ENCODE data around the gene TPBGL. TPM values are rescaled to one million over a fixed set of nuclear protein-coding genes. Genes with fewer than 3 reads are reported as not detected.

TPBGL gene
- total RNA-seq, 1 experiment from 2014 or later: 0.41 TPM

- Histone ChIP-seq H3K27ac (ENCODE audit: low read depth, low read length, poor library complexity, severe bottlenecking) (no peak overlapping the region), H3K36me3 (ENCODE audit: insufficient read depth, low read length, poor library complexity, severe bottlenecking) (no peaks in the 10 kb centered on the region), H3K27me3 (replicated peaks; ENCODE audit: insufficient read depth, low read depth, low read length, poor library complexity) (no peaks in the 10 kb centered on the region), H3K9me3 (ENCODE audit: low read depth, low read length, poor library complexity, severe bottlenecking) (no peaks in the 10 kb centered on the region), H3K4me1 (ENCODE audit: insufficient read depth, low read length, poor library complexity, severe bottlenecking) (no peaks in the 10 kb centered on the region), H3K4me3 (ENCODE audit: low read depth, low read length, poor library complexity, severe bottlenecking) (no peak overlapping the region)
- no TSS peak for BruUV-seq (replicated peaks)
- no peak for DNase-seq (ENCODE audit: low spot score)
- POLR2A ChIA-PET (ENCODE audit: low non-redundant PET): no interaction called here
- CTCF ChIA-PET: no interaction called here
- TF ChIP-seq EZH2 (IDR thresholded peaks at IDR 0.05; ENCODE audit: borderline replicate concordance, low read depth, low read length, poor library complexity, severe bottlenecking): no peak
- TF ChIP-seq, protein P1, sequence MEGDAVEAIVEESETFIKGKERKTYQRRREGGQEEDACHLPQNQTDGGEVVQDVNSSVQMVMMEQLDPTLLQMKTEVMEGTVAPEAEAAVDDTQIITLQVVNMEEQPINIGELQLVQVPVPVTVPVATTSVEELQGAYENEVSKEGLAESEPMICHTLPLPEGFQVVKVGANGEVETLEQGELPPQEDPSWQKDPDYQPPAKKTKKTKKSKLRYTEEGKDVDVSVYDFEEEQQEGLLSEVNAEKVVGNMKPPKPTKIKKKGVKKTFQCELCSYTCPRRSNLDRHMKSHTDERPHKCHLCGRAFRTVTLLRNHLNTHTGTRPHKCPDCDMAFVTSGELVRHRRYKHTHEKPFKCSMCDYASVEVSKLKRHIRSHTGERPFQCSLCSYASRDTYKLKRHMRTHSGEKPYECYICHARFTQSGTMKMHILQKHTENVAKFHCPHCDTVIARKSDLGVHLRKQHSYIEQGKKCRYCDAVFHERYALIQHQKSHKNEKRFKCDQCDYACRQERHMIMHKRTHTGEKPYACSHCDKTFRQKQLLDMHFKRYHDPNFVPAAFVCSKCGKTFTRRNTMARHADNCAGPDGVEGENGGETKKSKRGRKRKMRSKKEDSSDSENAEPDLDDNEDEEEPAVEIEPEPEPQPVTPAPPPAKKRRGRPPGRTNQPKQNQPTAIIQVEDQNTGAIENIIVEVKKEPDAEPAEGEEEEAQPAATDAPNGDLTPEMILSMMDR (conservative IDR thresholded peaks at IDR 0.05; ENCODE audit: low read depth, low read length): no peak
- intact Hi-C loops (cut with micrococcal nuclease; ENCODE audit: unreplicated experiment): no loop called here
Observed at GRCh38 chr11:75262436-75262835, 21.9 kb downstream of the TPBGL start.

- BruUV-seq (replicated peaks): no TSS peak
- Histone ChIP-seq H3K36me3 (ENCODE audit: insufficient read depth, low read length, poor library complexity, severe bottlenecking) (no peaks in the 10 kb centered on the region), H3K4me1 (ENCODE audit: insufficient read depth, low read length, poor library complexity, severe bottlenecking) (no peaks in the 10 kb centered on the region), H3K9me3 (ENCODE audit: low read depth, low read length, poor library complexity, severe bottlenecking) (no peaks in the 10 kb centered on the region), H3K4me3 (ENCODE audit: low read depth, low read length, poor library complexity, severe bottlenecking) (no peak overlapping the region), H3K27me3 (replicated peaks; ENCODE audit: insufficient read depth, low read depth, low read length, poor library complexity) (no peaks in the 10 kb centered on the region), H3K27ac (ENCODE audit: low read depth, low read length, poor library complexity, severe bottlenecking) (no peak overlapping the region)
- no peak for DNase-seq (ENCODE audit: low spot score)
- POLR2A ChIA-PET (ENCODE audit: low non-redundant PET): interaction anchor here (0.7 kb wide), 1 partner anchor 14 kb away, joined by 3 read pairs; no protein-coding TSS in a partner anchor
- TF ChIP-seq, protein P1 (conservative IDR thresholded peaks at IDR 0.05; ENCODE audit: low read depth, low read length): no peak
- TF ChIP-seq EZH2 (IDR thresholded peaks at IDR 0.05; ENCODE audit: borderline replicate concordance, low read depth, low read length, poor library complexity, severe bottlenecking): no peak
- CTCF ChIA-PET: no interaction called here
- intact Hi-C loops (cut with micrococcal nuclease; ENCODE audit: unreplicated experiment): no loop called here
Observed at GRCh38 chr11:75262961-75263852, 22.6 kb downstream of the TPBGL start.

DNA sequence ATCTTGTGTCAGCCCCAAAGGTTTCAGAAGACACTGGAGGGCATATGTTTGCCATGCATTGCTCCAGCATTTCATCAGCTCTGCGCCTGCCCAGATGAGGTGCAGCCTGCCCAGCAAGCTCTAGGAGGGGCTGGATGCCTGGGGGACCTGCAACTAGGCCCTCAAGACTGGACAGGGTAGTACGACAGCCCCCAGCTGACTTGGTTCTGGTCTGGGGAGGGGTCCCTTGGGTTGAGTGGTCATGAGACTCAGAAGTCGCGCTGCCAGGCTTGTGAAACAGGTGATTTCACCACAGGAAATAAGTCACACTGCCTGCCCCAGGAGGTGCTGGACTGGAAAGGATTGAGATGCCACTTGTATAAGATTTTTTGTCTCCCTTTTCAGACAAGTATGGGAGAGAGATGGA lies 23.4 kb downstream of the TPBGL start:
- Histone ChIP-seq H3K27ac (ENCODE audit: low read depth, low read length, poor library complexity, severe bottlenecking) (no peak overlapping the region), H3K27me3 (replicated peaks; ENCODE audit: insufficient read depth, low read depth, low read length, poor library complexity) (no peaks in the 10 kb centered on the region), H3K9me3 (ENCODE audit: low read depth, low read length, poor library complexity, severe bottlenecking) (no peaks in the 10 kb centered on the region), H3K36me3 (ENCODE audit: insufficient read depth, low read length, poor library complexity, severe bottlenecking) (no peaks in the 10 kb centered on the region), H3K4me3 (ENCODE audit: low read depth, low read length, poor library complexity, severe bottlenecking) (no peak overlapping the region), H3K4me1 (ENCODE audit: insufficient read depth, low read length, poor library complexity, severe bottlenecking) (no peaks in the 10 kb centered on the region)
- TF ChIP-seq EZH2 (IDR thresholded peaks at IDR 0.05; ENCODE audit: borderline replicate concordance, low read depth, low read length, poor library complexity, severe bottlenecking): no peak
- TF ChIP-seq, protein P1 (conservative IDR thresholded peaks at IDR 0.05; ENCODE audit: low read depth, low read length): no peak
- ChIA-PET CTCF (no interaction called here), POLR2A (ENCODE audit: low non-redundant PET) (interaction anchor here (0.7 kb wide), 1 partner anchor 15 kb away, joined by 3 read pairs; no protein-coding TSS in a partner anchor)
- DNase-seq (ENCODE audit: low spot score): no peak
- intact Hi-C loops (cut with micrococcal nuclease; ENCODE audit: unreplicated experiment): no loop called here
- BruUV-seq (replicated peaks): no TSS peak
